Measurements from ENCODE around the gene LYSMD3.
A peak's percentile ranks its signal among the peaks of the same experiment; 100 is the strongest.
"Not testable (repeated sequence)": the region's sequence is repeated elsewhere in the genome, so short reads cannot be mapped to it uniquely, and the experiment has no call there.

The LYSMD3 gene
- long read RNA-seq, donor 1, full-length matches to known transcripts: 6 of 6 reads
- long read RNA-seq, donor 1, partial matches to known transcripts: 0 of 6 reads
- long read RNA-seq, donor 1, other reads (novel, unspliced or antisense): 0 of 6 reads
- long read RNA-seq, donor 2, full-length matches to known transcripts: 8 of 13 reads
- long read RNA-seq, donor 2, partial matches to known transcripts: 5 of 13 reads
- long read RNA-seq, donor 2, other reads (novel, unspliced or antisense): 0 of 13 reads
- long read RNA-seq, donor 3, full-length matches to known transcripts: 7 of 7 reads
- long read RNA-seq, donor 3, partial matches to known transcripts: 0 of 7 reads
- long read RNA-seq, donor 3, other reads (novel, unspliced or antisense): 0 of 7 reads
- long read RNA-seq, donor 4, full-length matches to known transcripts: 10 of 10 reads
- long read RNA-seq, donor 4, partial matches to known transcripts: 0 of 10 reads
- long read RNA-seq, donor 4, other reads (novel, unspliced or antisense): 0 of 10 reads
- long read RNA-seq, donor 5, full-length matches to known transcripts: 6 of 6 reads
- long read RNA-seq, donor 5, partial matches to known transcripts: 0 of 6 reads
- long read RNA-seq, donor 5, other reads (novel, unspliced or antisense): 0 of 6 reads
- long read RNA-seq, donor 6, full-length matches to known transcripts: 13 of 13 reads
- long read RNA-seq, donor 6, partial matches to known transcripts: 0 of 13 reads
- long read RNA-seq, donor 6, other reads (novel, unspliced or antisense): 0 of 13 reads
- long read RNA-seq, donor 7, full-length matches to known transcripts: 9 of 9 reads
- long read RNA-seq, donor 7, partial matches to known transcripts: 0 of 9 reads
- long read RNA-seq, donor 7, other reads (novel, unspliced or antisense): 0 of 9 reads
- long read RNA-seq, donor 8, full-length matches to known transcripts: 10 of 10 reads
- long read RNA-seq, donor 8, partial matches to known transcripts: 0 of 10 reads
- long read RNA-seq, donor 8, other reads (novel, unspliced or antisense): 0 of 10 reads

DNA sequence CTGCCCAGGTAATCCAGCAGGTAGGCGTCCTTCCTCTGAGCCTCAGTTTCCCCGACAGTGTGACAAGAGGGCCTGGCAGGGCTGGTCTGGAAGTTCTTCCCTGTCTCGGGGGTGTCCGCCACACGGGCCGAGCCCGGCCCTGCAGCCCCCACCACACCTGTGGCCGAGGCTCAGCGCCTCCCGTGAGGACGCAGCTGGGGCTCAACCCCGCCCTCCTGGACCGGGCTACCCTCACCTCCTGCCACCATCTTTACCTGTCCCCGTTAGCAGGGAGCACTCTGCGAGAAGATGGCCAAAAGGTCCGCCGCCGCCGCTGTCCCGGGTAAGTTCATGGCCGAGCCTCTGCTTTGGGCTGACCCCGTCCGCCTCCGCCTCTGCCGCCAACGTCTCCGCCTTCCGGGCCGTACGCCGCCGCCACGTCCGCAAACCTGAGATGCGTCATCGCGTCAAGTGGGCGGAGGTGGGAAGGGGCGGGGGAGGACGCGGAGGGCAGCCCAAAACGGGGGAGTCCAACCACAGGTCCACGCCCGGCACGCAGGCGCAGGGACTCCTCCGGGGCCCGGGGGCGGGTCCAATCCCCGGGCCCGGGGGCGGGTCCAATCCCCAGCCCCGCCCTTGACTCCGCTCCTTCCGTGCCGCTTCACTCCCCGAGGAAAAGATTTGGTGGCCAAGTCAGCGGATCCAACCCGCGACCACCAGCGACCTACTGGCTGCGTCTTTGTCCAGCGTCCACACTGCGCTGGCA, at the start of gene LYSMD3:
Gene LYSMD3 (minus strand): TSS at position 391 of the 745 bp plus-strand sequence. CDS start 4,295 bp downstream, outside the sequence.
- peak; percentile 95 for DNase-seq

DNA sequence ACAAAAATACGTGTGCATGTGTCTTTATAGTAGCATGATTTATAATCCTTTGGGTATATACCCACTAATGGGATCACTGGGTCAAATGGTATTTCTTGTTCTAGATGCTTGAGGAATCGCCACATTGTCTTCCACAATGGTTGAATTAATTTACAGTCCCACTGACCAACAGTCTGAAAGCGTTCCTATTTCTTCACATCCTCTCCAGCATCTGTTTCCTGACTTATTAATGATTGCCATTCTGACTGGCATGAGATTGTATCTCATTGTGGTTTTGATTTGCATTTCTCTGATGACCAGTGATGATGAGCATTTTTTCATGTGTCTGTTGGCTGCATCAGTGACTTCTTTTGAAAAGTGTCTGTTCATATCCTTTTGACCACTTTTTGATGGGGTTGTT, 47.2 kb upstream of the LYSMD3 start:
- not testable (repeated sequence) for DNase-seq

DNA sequence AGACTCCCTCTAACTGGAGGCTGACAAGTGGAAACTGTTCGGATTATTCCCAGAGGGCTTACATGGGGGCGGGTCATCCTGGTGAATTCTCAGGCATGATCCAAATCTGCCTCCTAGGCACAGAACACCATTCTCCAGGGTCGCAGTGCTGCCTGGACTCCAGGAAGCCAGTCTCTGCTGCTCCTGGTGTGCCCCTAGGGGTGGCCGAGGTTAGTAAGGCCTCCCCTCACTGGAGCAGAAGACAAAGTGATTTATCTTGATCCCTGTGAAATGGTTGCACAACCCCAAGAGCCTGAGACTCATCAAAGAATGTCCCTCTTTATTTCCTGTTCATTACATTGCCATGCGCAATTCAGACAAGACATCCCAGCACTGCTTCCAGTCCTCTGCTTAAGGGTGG, 46.3 kb upstream of the LYSMD3 start:
- no peak for DNase-seq

DNA sequence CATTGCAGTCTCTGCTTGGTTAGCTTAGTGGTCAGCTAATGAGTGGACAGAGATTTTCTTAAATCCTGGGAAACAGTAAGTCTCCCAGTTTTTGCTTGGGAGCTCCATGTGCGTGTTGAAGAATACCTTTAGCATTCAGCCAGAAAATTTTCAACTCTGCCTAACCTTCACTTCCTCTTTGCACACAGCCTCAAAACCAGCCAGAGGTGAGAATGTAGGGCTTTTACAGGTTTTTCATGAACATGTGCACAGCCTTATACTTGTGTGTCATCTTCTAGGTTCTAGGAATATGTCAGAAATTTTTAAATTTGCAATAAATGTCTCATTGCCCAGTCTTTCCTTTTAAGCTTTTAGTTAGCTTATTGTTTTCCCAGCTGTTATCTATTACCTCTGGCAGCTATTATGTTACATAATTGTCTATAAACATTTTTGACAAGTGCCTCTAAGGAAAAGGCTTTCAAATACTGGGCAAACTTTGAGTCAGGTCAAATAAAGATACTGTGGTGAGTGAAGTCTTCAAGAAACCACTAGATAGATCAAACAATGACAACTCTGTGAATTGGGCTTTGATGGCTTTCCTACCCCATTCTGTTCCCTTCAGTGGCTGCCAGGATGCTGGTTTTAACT, 41.9 kb upstream of the LYSMD3 start:
- no peak for DNase-seq

DNA sequence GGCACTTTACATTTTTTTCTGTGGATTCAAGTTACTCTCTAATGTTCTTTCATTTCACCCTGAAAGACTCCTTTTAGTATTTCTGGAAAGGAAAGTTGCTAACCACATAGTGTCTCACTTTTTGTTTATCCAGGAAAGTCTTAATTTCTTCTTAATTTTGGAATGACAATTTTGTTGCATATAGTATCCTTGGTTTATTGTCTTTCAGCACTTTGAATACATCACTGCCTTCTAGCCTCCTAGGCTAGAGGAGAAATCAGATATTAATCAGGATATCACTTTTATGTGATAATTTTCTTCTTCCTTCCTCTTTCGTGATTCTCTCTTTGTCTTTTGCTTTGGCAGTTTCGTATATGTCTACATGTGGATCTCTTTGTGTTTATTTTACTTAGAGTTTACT, 40.6 kb upstream of the LYSMD3 start:
- no peak for DNase-seq

DNA sequence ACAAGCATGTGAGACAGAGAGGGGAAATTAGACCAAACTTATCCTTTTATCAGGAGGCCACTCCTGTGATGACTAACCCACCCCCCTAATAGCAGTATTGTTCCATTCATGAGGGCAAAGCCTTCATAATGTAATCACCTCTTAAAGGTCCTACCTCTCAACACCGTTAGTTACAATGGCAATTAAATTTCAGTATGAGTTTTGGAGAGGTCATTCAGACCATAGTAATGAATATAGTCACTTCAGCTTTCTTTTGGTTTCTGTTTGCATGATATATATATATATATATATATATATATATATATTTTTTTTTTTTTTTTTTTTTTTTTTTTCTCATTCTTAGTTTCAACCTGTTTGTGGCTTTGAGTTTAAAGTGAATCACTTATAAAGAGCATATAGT, 39.7 kb upstream of the LYSMD3 start:
- DNase-seq: no peak

DNA sequence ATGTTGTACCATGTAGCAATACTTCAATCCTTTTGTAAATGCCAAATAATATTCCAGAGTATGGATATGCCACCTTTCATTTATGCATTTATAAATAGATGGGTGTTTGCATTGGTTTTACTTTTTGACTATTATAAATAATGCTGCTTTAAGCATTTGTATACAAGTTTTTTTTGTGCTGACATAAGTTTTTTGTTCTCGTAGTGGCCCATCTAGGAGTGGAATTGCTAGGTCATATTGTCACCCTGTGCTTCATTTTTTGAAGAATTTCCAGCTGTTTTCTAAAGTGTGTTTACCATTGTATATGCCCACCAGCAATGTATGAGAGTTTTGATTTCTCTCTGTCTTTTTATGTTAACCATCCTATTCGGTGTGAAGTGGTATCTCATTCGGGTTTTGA, 36.1 kb upstream of the LYSMD3 start:
- no peak for DNase-seq

DNA sequence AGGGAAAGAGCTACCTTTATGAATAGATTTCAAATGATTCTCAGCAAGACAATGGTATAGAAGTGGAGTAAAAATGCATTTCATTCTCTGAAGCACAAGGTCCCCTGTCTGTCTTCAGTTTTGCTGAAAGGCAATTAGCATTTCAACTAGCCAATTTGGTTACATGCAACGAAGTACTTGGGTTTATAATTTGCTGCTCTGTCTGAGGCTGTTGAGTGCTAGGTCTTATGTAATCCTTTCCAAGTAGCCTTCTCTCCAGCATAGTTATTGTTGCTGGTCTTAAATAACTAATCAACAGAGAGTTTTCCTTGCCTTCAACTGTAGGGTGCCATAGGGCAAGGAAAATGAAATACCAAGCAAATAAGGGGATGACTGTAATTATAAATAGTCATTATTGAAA, 33.7 kb upstream of the LYSMD3 start:
- no peak for DNase-seq

DNA sequence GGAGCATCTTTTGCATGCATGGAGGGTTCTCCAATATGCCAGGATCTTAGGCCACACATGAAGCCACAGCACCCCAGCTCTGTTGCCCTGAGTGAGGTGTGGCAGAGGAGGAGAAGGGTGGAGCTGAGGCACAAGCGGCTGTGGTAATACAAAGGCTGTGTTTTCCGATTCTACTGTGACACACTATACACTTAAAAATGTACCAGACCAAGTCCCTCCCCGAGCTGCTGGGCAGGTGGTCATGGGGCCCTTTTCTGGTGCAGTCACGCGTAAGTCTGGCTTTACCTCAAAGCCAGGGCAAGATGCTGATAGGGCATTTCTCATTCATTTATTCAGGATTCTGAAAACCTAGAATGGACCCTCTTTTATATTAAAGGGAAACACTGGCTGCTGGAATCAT, 33.0 kb upstream of the LYSMD3 start:
- no peak for DNase-seq

DNA sequence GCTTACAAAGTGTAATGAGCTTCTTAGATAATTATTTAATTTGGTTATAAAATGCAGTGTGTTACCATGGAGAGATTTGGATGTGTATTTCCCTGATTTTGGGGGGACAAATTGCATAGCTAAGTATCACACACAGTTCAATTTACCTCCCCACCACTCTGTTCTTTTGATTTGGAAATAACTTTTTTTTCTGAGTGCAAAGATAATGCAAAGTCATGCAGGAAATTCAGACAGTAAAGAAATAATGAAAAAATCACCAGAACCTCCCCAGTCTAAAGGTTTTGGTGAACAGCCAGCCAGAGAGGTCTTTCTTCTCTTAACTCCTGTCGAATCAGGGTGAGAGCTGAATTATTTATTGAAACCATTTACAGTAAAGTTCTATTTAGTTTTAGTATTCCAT, 32.4 kb upstream of the LYSMD3 start:
- no peak for DNase-seq

DNA sequence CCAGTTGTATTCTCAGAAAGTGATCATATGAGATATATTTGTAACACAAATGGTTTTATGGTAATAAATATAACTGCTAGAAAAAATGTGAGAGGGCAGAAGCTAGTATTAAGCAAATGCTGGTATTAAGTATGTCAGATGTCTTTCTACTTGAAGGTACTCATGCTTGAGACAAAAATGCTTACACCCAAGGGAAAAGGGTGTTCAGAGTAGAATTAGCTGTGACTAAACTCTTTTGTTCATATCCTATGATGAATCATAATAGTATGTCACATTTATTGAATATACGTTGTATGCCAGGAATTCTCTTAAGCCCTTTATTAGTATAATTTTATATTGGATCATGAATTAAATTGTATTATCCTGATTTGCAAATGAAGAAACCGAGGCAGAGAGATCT, 31.4 kb upstream of the LYSMD3 start:
- DNase-seq: no peak

DNA sequence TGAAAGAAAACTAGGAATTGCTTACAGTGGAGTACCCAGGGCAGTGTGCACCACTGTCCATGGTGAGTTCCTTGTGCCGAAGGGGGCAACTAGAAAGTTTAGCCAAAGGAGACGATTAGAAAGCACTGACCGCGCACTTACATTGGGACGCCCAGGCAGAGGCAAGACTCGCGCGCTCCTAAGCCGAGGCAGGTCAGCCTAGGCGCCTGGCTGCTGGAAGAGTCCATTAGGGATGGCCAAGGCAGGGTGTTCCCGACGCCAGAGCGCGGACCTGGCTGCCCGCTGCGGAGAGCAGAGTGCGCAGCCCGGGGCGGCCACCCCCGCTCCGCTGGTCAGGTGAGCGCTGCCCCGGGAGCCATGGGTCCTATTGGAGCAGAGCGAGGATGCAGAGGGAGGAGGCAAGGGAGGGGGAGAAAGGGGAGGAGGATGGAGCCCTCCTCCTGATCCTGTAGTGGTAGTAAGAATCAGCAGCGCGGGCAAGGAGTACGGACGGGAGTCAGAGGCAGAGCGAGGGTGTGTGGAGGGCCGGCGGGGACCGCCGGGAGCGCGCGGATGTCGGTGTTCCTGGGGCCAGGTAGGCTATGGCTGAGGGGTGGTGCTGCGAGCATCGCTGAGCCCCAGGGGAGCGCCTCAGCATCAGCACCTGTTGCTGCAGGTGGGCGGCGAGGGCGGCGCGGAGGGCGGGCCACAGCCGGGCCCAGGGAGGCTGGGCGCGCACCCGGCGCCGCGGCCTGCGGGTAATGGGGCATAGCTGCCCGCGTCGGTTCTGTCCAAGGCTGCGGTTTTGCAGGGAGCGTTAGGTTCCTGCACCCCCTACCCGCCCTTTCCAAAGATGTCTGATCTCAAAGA, 29.2 kb upstream of the LYSMD3 start, which contains the start of gene ADGRV1:
Gene ADGRV1 (plus strand): TSS at position 454 of the 849 bp plus-strand sequence. CDS start 99 bp downstream, at position 553.
- peak; percentile 95 for DNase-seq

DNA sequence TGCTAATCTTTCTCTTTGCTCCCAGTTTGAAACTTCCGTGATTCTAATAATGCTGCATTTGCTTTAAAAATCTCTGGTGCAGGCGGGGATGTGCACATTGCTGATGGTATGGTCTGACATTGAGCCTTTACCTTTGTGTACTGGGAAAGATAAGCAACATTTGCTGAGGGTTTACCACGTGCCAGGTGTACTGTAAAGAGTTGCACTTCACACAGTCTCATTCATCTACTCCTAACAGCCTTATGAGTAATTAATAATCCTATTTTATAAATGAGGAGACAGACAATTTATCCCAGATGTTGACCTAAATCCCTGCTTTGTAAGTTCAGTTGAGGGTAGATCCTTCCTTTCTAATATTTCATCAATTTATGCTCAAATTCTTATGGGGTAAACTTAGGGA, 28.5 kb upstream of the LYSMD3 start:
- peak; percentile 41 for DNase-seq

DNA sequence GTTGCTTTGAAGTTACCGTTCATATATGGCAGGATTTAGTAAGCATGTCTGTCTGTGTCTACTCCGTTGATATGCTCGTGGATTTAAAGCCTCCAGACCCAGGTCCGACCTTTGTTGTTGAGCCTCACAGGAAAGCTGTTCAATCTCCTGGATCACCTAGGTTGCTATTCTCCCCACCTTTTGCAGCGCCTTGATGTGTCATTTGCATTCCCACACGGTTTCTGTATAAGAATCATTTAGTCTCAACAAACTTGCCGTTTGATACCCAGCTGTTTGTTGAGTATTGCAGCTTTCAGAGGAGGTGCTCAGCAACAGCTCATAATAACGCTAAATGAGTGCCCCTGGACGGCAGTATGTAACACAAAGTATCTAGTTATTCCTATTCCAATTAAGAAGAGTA, 28.0 kb upstream of the LYSMD3 start:
- DNase-seq: no peak

DNA sequence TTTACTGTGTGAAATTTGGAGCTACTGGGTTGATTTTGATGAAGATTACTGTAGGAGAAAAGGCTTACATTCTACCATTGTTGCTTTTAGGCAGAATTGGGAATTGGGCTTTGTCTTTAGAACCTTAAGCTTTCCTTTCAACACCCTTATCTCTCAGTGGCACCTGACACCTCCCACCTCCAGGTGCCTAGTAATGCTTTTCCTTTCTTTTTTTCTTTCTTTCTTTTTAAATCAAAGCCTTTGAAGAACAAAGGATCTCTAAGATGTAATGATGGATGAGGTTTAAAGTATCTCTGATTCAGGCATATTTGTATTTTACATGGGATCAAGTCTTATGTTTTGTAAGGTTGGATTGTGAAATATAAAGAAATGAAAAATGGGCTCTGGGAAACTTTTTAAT, 26.3 kb upstream of the LYSMD3 start:
- no peak for DNase-seq

DNA sequence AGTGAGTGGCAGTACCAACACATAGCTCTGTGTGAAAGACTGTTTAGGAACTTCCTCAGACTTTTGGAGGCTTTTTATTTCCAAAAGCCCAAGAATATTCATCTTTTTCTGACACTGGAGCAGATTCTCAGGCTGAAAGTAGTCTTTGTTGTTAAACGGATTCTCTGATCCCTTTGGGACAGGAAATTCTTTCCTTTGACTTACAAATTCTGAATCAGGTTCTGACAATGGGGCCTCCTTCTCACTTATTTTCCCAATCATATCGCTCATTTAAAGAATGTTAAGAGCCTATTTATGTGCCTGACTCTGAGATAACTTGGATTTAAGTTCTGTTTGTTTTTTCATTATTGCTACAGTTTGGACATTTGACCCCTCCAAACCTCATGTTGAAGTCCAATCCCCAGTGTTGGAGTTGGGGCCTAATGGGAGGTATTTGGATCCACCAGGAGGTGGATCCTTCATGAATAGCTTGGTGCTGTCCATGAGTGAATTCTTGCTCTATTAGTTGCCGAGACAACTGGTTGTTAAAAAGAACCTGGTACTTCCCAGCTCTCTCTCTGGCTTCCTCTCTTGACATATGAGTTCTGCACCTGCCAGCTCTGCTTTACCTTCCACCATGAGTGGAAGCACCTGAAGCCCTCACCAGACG, 25.1 kb upstream of the LYSMD3 start:
- no peak for DNase-seq

DNA sequence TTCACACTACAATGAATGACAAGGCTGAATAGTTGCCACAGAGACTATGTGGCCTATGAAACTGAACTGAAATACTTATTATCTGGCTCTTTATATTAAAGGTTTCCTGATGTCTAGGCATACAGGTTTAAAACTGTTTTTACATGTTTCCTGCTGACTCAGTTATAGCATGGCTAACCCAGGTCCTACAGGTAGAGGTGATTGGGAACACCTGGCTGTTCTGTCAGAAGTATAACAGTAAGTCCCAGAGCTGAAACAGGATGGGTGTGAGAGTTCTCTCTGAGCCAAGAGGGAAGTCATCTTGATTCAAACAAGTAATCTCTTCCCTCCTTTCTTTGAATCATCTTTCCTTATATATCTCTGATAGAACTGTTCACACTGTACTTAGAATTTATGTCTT, 24.3 kb upstream of the LYSMD3 start:
- no peak for DNase-seq

DNA sequence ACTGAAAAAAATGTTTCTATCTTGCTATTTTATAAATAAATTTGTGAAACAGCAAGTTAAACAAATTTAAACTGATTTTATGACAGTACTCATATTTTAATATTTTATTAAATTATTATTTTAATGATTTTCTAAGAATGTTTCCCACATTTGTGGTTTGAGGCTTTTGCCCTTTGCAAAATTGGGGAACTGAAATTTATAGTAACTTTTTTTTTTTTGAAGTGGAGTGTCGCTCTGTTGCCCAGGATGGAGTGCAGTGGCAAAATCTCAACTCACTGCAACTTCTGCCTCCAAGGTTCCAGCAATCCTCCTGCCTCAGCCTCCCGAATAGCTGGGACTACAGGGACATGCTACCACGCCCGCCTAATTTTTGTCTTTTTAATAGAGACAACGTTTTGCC, 22.0 kb upstream of the LYSMD3 start:
- DNase-seq: no peak

DNA sequence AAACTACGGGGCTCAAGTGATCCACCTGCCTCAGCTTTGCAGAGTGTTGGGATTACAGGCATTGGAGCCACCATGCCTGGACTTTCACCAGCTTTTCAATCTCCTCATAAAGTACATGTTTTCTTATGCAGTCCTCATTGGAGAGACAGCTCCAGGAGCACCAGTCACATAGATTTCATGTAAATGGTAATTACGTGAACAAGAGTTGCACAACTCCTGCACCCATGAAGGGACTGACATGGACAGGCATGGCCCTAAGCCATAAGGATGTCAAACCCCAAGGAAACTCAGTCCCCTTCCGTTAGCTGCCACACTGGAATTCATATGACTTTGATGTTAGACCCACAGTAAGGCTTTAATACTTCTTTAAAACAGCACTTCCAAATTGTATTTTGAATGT, 21.6 kb upstream of the LYSMD3 start:
- no peak for DNase-seq

DNA sequence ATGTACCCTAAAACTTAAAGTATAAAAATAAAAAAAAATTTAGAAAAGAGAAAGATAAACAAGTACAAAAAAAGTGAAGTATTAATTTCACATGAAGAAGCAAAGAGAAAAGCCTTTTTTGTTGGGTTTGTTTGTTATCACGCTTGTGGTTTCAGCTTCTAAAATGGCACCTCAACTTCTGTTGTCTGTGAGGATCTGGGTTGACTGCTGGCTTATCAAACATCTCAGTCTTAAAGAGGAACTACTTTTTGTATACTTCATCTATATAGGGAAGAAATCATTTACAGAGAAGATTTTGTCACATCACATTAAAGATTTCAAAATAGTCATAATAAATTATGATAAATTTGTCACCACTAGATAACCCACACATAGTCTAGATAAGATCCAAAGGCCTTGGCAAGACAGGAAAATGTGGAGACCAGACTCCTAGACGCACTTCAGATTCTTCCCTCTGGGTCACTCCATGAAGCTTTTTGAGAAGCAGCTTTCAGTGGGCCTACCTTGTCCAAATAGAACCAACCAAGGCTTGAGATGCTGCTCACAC, 20.4 kb upstream of the LYSMD3 start:
- no peak for DNase-seq

All from right kidney (tissue), 9 donors.